OCI-LY7 (cell line): ENCODE data around the gene YY1AP1.

Experiments used
- CTCF ChIP-seq: fragments of 200-600 bp; sonication (generic); conservative IDR thresholded peaks from 2 replicates; pipeline ENCODE4 v1.5.1; 2014; ENCODE audit warnings: mild to moderate bottlenecking, antibody characterized with exemption, low read length, moderate library complexity, mixed read lengths
- EZH2phosphoT487 ChIP-seq: fragments of 200-600 bp; sonication (generic); IDR thresholded peaks from 2 replicates; pipeline ENCODE4 v1.6.1; 2018; ENCODE audit warnings: low read depth, borderline replicate concordance, mild to moderate bottlenecking, mixed run types, antibody characterized with exemption, low read length, moderate library complexity, mixed read lengths

- TF ChIP-seq CTCF = no peak
- TF ChIP-seq EZH2phosphoT487 = no peak
These were observed 78.9 kb downstream of the YY1AP1 start, which contains the start of gene MSTO1 for GRCh38 chr1:155609515-155610256.
